HG03159 (cell line): ENCODE results near the gene MADD.

ENCODE experiments used
- ATAC-seq: cut with Tn5 transposase; IDR thresholded peaks from one replicate; pipeline ENCODE4 v1.9.1; 2021; ENCODE audit warnings: mild to moderate bottlenecking, moderate library complexity; ENCODE audit not compliant: unreplicated experiment

The MADD gene

DNA sequence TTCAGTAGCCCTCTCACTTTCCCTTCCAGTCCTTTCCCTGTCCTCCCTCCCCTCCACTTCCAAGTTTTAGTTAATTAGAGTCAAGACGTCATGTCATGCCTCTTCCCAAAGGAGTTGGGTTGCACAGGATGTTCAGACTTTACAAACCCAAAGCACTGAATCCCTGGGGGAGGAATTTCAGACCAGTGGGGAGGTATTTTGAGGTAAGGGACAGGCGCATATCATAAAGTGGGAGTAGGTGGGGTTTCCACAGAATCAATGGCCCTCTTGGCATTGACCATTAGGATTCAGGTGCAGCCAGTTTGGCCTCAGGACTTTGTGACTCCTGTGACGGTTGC, 20.6 kb upstream of the MADD start:
- ATAC-seq: no peak

GRCh38 chr11:47251751-47252150, 18.2 kb upstream of the MADD start:
- ATAC-seq: no peak

DNA sequence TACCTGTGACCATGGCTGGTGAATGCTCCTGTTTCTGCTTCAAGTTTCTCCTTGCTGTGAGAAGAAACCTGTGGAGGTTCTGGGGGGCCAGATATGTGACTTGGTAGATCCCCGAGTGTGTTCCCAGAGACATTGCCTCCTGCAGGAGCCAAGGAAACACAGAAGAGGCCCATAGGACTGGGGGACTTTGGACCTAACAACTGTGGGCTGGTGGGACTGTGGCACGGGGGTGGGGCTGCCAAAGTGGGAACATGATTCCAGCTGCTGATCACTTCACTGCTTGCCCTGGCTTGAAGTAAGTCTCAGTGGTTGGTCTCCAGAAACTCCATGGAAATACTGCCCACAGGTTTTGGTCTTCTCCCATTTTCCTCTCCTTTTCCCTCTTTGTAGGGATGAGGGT, 16.3 kb upstream of the MADD start:
- no peak for ATAC-seq

- no peak for ATAC-seq
These were observed 15.5 kb upstream of the MADD start for GRCh38 chr11:47254386-47254785.

GRCh38 chr11:47256374-47256773, 13.6 kb upstream of the MADD start:
- no peak for ATAC-seq

DNA sequence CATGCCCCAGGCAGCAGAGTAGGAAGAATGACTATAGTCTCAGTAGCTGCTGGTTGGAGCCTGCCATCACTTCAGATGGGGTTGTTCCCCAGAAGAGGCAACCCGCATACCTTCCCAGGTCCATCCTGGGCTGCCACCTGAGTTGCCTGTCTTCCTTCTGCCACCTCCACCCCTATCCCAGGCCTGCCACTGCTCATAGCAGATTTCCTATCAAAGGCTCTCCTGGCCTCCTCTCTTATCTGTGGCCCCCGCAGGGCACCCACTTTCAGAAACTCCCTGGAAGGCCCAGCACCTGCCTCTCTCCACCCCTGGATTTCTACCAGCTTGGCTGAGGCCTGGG, 12.8 kb upstream of the MADD start:
- no peak for ATAC-seq

DNA sequence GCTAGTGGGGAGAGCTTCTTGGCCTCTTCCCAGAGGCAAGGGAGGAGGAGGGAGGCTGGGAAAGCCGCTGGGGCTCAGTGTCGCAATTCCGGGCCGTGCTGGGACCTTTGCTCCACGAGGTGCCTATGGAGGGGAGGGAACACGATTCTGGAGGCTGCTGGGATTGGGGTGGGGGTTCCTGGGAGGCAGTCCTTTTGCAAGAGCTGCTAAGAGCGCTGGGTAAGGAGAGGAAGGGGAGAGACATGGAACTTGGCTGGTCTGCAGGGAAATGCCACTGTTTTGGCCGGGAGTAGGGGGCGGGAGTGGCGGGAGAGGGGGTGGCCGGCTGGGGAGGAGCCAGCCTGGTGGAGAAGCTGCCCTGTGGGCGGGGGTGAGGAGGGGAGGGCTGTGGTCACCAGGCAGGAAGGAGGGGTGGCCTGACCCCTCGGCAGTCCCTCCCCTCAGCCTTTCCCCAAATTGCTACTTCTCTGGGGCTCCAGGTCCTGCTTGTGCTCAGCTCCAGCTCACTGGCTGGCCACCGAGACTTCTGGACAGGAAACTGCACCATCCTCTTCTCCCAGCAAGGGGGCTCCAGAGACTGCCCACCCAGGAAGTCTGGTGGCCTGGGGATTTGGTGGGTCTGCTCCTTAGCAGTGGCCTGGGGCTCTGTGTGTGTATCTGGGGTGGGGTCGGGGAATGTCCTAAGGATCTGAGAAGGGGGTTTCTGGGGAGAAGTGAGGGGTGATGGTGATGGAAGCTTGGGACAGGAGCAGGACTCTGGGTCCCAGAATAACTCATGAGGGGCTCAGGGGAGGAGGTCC, 12.2 kb upstream of the MADD start, which contains the start of gene NR1H3:
Gene NR1H3, plus strand, starts transcription at position 480 of the 800 bp plus-strand sequence. CDS start 1,221 bp downstream, outside the sequence.
- ATAC-seq: no peak

- ATAC-seq: no peak
These were observed 11.5 kb upstream of the MADD start for GRCh38 chr11:47258317-47258902.

DNA sequence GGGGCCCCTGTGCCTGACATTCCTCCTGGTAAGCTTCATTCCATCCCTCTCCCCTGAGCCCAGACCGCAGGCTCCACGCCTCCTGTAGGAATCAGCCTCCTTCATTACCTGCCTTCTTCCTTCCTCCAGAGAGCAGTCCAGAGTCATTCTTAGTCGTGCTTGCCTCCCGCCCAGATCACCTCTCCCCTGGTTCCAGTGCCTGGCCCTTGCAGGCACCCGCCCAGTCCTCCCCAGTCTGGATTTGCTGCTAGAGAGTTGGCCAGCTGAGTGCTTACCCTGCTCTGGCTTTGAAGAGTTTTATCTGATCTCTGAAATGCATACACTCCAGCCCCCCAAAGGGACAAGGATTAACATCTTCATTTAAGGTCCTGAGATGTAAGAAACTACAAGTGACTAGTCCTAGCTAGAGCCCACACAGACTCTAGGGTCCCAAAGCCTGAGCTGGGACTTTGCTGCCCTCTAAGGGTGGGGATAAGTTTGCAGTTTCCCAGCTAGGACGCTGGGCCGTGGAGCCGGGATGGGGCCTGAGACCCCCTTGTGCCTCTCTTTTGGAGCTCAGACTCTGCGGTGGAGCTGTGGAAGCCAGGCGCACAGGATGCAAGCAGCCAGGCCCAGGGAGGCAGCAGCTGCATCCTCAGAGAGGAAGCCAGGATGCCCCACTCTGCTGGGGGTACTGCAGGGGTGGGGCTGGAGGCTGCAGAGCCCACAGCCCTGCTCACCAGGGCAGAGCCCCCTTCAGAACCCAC, 10.5 kb upstream of the MADD start:
- no peak for ATAC-seq

DNA sequence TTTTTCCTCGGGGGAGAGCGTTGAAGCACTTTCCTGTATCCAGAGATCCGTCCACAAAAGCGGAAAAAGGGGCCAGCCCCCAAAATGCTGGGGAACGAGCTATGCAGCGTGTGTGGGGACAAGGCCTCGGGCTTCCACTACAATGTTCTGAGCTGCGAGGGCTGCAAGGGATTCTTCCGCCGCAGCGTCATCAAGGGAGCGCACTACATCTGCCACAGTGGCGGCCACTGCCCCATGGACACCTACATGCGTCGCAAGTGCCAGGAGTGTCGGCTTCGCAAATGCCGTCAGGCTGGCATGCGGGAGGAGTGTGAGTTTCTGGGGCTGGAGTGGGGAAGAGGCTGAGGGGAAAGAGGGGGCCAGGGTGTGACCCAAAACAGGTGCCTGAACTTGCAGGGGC, 9.6 kb upstream of the MADD start:
- ATAC-seq: no peak

DNA sequence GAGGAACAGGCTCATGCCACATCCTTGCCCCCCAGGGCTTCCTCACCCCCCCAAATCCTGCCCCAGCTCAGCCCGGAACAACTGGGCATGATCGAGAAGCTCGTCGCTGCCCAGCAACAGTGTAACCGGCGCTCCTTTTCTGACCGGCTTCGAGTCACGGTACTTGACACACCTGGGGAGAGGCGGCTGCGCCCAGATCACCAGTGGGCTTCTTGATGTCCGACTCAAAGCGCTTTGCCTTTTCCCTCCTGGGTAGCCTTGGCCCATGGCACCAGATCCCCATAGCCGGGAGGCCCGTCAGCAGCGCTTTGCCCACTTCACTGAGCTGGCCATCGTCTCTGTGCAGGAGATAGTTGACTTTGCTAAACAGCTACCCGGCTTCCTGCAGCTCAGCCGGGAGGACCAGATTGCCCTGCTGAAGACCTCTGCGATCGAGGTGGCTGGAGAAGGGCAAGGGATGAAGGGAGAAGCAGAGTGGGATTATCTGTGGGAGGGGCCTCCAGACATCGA, 8.6 kb upstream of the MADD start:
- ATAC-seq: no peak

GRCh38 chr11:47264119-47264518, 5.8 kb upstream of the MADD start:
- no peak for ATAC-seq

DNA sequence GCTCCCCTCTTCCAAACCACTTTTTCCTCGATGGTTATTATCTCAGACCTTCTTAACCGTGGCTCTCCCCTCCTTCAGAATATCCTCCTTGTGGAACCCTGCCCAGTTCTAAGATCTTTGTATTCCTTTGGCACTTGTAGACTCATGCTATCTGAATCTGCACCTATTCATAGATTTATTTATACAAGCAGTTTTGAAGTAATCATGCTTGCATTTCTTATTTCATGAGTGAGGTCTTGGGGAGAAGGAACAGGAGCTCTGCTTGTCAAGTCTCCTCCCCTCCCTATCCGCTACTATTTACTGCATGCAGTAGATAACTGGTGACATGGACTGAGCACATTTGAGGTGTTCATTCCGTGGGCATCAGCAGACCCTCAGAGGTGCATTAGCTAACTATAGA, 5.4 kb upstream of the MADD start:
- ATAC-seq: no peak

DNA sequence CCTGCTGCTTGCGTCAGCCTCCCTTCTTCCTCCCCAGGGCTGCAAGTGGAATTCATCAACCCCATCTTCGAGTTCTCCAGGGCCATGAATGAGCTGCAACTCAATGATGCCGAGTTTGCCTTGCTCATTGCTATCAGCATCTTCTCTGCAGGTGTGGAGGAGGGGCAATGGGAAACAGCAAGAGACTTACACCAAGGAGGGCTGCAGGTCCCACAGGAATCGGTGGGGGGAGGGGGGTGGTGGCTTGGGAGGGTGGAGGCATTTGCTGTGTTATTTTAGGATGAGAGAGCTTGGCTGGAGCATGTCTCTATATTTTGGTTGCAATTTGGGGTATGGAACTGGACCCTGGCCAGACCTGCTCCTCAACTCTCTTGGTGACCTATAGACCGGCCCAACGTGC, 2.1 kb upstream of the MADD start:
- ATAC-seq: no peak

GRCh38 chr11:47268448-47269001, 1.4 kb upstream of the MADD start:
- ATAC-seq: no peak

DNA sequence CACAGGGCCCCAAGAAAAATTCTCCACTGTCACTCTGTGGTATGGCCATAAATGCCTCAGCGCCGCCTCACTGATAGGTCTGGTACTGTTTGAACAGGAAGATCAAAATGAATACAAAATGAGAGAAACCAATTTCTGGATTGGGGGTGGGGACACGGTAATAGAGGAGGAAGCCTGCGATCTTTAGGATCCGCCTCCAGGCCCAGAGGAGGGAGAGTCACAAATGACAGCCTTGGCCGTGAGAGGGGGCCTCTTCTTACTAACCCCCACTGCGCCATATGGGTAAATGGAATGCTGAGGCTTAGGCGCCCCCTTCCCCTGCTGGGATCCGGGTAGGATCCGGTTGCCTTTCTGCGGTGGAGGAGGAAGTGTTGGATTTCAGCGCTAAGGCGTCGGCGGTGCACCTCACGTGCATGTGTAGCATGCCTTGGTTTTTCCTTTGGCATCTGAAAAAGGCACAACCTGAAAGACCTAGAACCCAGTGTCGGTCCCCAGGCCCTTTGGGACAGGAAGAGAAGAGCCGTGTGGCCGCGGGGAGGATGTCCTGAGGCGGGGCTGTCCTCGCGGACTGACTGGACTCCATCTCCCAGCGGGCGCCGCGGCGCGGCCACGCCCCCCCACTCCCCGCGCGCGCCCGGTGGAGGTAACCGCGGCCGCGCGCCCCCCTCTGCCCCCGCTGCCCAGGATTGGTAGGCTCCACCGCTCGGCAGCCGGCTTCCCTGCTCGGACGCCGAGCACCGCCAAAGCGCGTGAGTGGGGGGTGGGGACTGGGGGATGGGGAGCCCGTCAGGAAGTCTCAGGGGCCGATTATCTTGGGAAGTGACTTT, 718 bp upstream of the MADD start:
- ATAC-seq: peak; percentile 45

DNA sequence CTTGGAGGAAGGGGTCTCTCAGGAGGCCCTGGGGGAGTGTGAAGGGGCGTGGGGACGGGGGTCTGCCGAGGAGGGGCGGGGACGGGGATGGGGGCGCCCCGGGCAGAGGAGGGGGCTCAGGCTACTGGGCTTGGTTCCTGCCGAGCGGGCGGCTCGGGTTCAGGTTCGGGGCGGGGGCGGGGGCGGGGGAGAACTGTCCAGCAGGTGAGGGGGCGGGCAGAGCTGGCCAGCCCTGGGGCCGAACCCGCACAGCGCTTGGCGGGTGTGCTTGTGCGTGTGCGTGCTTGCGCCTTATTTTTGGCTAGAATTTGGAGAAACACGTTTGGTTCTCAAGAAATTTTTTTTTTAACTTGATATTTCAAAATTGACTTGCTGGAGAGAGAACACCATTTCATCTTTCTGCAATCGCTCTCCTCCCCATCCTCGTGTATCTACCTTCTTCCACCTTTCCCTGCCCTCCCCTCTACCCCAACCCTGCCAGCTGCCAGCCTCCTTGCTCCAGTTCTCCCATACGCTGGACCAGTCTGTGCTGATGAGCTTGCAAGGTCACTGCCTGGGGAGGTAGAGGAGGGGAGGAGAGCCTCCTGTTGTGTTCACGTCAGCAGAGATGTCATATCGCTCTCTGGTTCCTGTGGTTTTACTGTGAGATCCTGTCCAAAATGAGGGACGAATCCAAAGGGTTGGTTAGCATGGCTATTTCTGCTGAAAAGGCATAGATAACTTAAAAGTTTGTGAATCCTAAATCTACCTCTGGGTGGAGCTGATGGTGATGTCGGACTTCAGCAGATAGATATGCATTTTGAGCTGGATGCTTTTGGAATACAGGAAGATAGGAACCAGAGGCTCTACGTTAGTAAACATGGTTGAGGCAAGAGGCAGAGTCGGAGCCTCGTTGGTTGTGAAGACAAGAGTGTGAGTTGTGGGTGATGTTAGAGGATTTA, 668 bp downstream of the MADD start:
- ATAC-seq: no peak

DNA sequence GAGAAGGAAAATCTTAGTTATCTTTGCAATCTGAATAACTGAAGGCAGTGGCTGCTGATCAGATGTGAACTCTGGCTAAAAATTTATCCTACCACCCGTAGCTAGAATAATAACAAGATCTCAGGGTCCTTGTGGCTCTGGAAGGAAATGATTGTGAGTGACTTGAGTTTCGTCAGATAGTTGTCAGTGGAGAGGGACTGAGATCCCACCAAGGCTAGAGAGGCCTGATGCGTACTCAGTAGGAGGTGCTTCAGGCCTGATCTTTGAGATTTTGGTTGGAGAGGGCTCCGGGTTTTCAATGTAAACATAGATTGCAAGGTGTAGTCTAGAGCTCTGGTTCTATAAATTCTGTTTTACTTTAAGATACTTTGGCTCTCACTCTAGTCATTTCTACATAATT, 1.4 kb downstream of the MADD start:
- no peak for ATAC-seq

GRCh38 chr11:47271961-47272661, 2.2 kb downstream of the MADD start:
- no peak for ATAC-seq
